ENCODE data around the gene MARCKS. TPM values are rescaled to one million over a fixed set of nuclear protein-coding genes. Genes with fewer than 3 reads are reported as not detected.

MARCKS gene
- total RNA-seq, 4 donors from 2014 or later, result 103 to 182 (median 156) TPM

DNA sequence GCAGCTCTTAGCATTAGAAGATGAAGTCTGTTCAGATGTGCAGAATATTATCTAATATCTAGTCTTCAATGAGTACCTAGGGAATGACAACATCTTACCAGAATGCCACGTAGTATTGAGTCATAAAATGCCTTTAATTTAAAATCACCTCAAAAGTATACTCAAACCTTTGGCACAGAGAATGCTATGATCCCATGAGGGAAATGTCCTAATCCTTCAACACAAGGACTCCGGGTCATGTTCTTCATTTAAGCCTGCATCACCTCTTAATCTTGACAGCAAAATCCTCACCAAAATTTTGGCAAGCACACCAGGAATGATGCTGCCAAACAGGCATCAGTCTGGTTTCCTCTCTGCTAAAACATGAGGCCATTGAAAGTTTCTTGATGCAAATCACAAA lies 23.6 kb upstream of the MARCKS start:
- H3K27me3 ChIP-seq, result no peaks in the 10 kb centered on the region
- no peak for TF ChIP-seq POLR2A (IDR thresholded peaks at IDR 0.05)
- TF ChIP-seq, protein P1, sequence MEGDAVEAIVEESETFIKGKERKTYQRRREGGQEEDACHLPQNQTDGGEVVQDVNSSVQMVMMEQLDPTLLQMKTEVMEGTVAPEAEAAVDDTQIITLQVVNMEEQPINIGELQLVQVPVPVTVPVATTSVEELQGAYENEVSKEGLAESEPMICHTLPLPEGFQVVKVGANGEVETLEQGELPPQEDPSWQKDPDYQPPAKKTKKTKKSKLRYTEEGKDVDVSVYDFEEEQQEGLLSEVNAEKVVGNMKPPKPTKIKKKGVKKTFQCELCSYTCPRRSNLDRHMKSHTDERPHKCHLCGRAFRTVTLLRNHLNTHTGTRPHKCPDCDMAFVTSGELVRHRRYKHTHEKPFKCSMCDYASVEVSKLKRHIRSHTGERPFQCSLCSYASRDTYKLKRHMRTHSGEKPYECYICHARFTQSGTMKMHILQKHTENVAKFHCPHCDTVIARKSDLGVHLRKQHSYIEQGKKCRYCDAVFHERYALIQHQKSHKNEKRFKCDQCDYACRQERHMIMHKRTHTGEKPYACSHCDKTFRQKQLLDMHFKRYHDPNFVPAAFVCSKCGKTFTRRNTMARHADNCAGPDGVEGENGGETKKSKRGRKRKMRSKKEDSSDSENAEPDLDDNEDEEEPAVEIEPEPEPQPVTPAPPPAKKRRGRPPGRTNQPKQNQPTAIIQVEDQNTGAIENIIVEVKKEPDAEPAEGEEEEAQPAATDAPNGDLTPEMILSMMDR (IDR thresholded peaks at IDR 0.05), result no peak
- no peak for TF ChIP-seq EP300 (IDR thresholded peaks at IDR 0.05)
- WGBS, 2 donors, result 72 to 73% methylated on average over 2 of the region's 2 CpGs
- no peak overlapping the region for H3K4me3 ChIP-seq
- H3K36me3 ChIP-seq, result no peaks in the 10 kb centered on the region
- H3K4me1 ChIP-seq, result peaks cover 0 to 5% (median 2%) of the 10 kb centered on the region in 4 donors
- DNase-seq (ENCODE audit: low spot score in 2 of 2), result no peak
- no peak overlapping the region for H3K27ac ChIP-seq
- no peaks in the 10 kb centered on the region for H3K9me3 ChIP-seq

DNA sequence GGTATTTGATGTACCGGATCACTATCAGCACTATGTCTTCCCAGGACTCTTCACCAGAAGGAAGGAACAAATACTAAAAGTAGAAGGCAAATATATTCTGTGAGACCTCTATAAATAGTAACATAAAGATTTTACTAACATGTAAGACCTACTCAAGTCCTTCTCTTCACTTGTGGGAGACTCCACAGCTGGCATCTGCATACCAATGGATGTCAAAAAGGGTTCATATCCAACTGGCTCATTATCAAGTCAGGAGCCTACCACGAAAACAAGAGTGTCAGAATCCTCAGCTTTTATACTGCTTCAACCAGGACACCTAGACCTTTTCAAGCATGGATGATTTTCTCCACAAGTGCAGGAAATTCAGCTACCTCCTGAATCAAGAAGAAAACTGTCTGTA lies 20.0 kb upstream of the MARCKS start:
- no peaks in the 10 kb centered on the region for H3K4me1 ChIP-seq
- H3K36me3 ChIP-seq, result no peaks in the 10 kb centered on the region
- no peak overlapping the region for H3K27ac ChIP-seq
- DNase-seq (ENCODE audit: low spot score in 2 of 2), result no peak
- no peaks in the 10 kb centered on the region for H3K27me3 ChIP-seq
- H3K4me3 ChIP-seq, result no peak overlapping the region
- no peaks in the 10 kb centered on the region for H3K9me3 ChIP-seq
- TF ChIP-seq EP300 (IDR thresholded peaks at IDR 0.05), result no peak
- TF ChIP-seq, protein P1 (IDR thresholded peaks at IDR 0.05), result no peak
- no peak for TF ChIP-seq POLR2A (IDR thresholded peaks at IDR 0.05)
- WGBS, 2 donors, result 94 to 97% methylated on average over 2 of the region's 2 CpGs

DNA sequence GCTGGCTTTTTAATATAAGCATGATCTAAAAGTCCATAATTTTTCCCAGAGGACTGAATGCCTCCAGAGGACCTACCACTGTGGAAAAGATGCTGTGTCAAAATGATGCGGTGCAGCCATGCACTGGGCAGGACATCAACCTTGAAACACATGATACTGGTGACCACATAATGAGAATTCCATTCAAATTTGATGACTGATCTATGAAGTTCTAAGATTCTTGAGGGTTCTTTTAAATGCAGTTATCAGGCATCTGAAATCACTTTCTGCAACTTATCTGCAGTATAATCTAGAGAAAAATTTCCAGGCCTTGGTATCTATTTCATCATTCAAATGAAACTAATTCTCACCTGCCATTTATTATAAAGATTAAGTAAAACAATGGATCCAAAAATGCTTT lies 15.0 kb upstream of the MARCKS start:
- WGBS, 2 donors, result 4 to 86% methylated on average over 1 of the region's 1 CpG
- DNase-seq (ENCODE audit: low spot score in 2 of 2), result no peak
- Histone ChIP-seq H3K4me1 (no peaks in the 10 kb centered on the region), H3K36me3 (no peaks in the 10 kb centered on the region), H3K27ac (no peak overlapping the region), H3K27me3 (no peaks in the 10 kb centered on the region), H3K4me3 (no peak overlapping the region), H3K9me3 (no peaks in the 10 kb centered on the region)
- no peak for TF ChIP-seq EP300 (IDR thresholded peaks at IDR 0.05)
- no peak for TF ChIP-seq POLR2A (IDR thresholded peaks at IDR 0.05)
- TF ChIP-seq, protein P1 (IDR thresholded peaks at IDR 0.05), result no peak

DNA sequence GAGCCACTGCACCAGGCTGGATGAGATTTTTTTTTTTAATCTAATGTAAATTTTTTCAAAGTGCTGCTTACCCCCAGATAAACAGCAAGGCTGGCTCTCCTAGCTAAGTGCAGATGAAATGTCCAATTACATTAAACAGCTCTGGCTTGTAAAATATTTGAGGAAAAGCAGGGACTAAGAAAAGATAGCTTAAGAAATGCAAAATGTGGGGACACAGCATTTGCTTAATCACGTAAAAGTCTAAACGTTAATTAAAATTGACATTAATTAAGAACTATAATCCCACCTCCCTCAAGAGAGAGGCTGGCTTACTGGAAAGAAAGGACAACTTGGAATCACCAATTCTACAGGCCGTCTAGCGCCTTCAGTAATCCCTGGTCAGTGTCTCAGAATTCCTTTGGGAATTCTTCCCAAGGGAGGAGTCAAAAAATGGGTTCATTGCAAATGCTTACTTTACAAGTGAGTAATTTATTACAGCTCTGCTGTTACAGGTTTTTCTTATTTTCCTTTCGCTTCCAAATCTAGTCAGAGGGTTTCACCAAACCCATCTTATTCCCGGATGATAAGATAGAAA lies 13.6 kb upstream of the MARCKS start:
- Histone ChIP-seq H3K27me3 (no peaks in the 10 kb centered on the region), H3K4me3 (no peak overlapping the region), H3K27ac (no peak overlapping the region), H3K4me1 (no peaks in the 10 kb centered on the region), H3K9me3 (no peaks in the 10 kb centered on the region), H3K36me3 (no peaks in the 10 kb centered on the region)
- no peak for DNase-seq (ENCODE audit: low spot score in 2 of 2)
- WGBS, 2 donors, result 95 to 96% methylated on average over 6 of the region's 6 CpGs
- TF ChIP-seq, protein P1 (IDR thresholded peaks at IDR 0.05), result no peak
- TF ChIP-seq POLR2A (IDR thresholded peaks at IDR 0.05) (no peak), EP300 (IDR thresholded peaks at IDR 0.05) (no peak)

DNA sequence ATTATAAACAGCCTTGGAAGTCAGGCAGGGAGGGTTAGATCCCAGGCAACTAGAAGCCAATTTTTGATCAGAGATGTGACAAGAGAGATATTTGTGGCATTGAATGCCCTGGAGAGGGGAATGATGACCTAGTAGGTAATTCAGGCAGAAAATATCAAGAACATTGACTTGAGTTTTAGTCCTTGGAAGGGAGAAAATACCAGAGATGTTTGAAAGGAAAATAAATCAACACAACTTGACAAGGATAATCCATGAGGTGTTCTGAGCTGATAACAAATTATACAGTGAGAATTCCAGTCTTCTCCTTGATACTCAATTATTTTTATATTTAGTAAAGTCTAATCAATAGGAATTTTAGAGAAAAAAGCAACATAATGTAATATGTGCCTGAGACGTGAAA lies 10.6 kb upstream of the MARCKS start:
- TF ChIP-seq EP300 (IDR thresholded peaks at IDR 0.05) (no peak), POLR2A (IDR thresholded peaks at IDR 0.05) (no peak)
- TF ChIP-seq, protein P1 (IDR thresholded peaks at IDR 0.05), result no peak

More for the DNA sequence above, 10.6 kb upstream of the MARCKS start:
- 98 to 99% methylated on average over 1 of the region's 1 CpG for WGBS, 2 donors
- Histone ChIP-seq H3K27me3 (no peaks in the 10 kb centered on the region), H3K36me3 (no peaks in the 10 kb centered on the region), H3K4me1 (no peaks in the 10 kb centered on the region), H3K9me3 (no peaks in the 10 kb centered on the region), H3K27ac (no peak overlapping the region), H3K4me3 (no peak overlapping the region)
- no peak for DNase-seq (ENCODE audit: low spot score in 2 of 2)
